Prostate gland (tissue), 2 donors: Measurements from ENCODE around the gene LMBRD1.

Experiments used
- CTCF ChIP-seq, 4 experiments: fragments of 200-600 bp in 2 of 4; fragments of 450-650 bp in 2 of 4; sonication (generic) in 2 of 4; IDR thresholded peaks; 1 replicate in 3 of 4; 2 replicates in 1 of 4; pipeline ENCODE4 v1.5.1; 2016 to 2019; ENCODE audit warnings: antibody characterized with exemption in 4 of 4, mild to moderate bottlenecking in 2 of 4, moderate library complexity in 2 of 4
- POLR2A ChIP-seq: fragments of 450-650 bp; IDR thresholded peaks from one replicate; pipeline ENCODE4 v1.6.1; 2016; ENCODE audit warnings: antibody characterized with exemption, mild to moderate bottlenecking

- TF ChIP-seq POLR2A, result no peak
- TF ChIP-seq CTCF (IDR thresholded peaks at IDR 0.05), result no peak
These were observed 46.4 kb upstream of the LMBRD1 start for GRCh38 chr6:69843189-69843588.
